Superior temporal gyrus (tissue), 1 donor: ENCODE results near the gene PRR23A.
"Not testable (repeated sequence)": the region's sequence is repeated elsewhere in the genome, so short reads cannot be mapped to it uniquely, and the experiment has no call there.

Source experiments
- DNase-seq: peaks from one replicate; pipeline ENCODE4 v3.0.0-alpha.2; 2016; ENCODE audit errors: extremely low spot score

The PRR23A gene

GRCh38 chr3:139006051-139006716 is at the start of gene PRR23A:
TSS of gene PRR23A (minus strand) at chr3:139006268. CDS start at chr3:139006268, 0 bp downstream.
- DNase-seq = no peak

- no peak for DNase-seq
These were observed 46.9 kb upstream of the PRR23A start for GRCh38 chr3:139052802-139053600.

GRCh38 chr3:139044366-139045210 is 38.5 kb upstream of the PRR23A start, which contains the start of gene PRR23C:
TSS of gene PRR23C (minus strand) at chr3:139044892. CDS start at chr3:139044620, 272 bp downstream.
- no peak for DNase-seq

DNA sequence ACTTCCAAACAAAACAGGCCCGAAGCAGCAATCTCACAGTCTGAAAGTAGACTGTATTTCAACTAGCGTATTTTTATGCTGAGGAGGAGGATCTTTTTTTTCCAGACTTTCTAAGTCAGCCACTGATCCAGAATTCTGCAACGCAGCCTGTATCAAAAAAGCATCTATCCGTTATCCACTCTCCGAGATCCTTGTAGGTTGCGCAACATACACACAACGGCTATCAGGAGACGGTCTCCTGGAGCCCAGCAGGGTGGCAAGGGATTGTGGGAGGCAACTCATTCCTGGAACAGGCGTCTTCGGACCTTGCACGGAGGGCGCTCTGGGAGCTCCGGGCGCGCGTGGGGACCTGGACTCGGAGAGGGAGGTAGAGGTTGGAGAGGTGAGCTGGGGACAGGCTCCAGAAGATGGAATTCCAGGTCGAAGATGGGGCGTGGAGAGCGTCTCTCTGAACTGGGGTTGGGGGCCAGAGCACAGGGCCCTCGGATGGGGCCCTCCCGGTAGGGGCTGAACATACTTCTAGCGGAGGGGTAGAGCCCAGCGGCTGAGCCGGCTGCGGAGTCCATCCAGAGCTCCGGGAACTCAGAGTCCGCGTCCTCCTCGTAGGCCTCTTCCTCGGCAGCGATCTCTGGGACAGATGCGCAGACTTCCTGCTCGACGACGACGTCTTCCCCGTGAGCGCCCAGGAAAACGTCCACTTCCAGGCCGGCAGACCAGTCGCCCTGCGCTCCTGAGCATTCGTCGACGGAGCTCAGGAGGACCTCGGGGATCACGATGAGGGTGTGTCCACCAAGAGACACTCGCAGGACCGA is 37.7 kb upstream of the PRR23A start:
- DNase-seq = no peak

GRCh38 chr3:139037478-139037877 is 31.4 kb upstream of the PRR23A start:
- DNase-seq = no peak

- no peak for DNase-seq
These were observed 26.4 kb upstream of the PRR23A start for GRCh38 chr3:139032326-139033002.

GRCh38 chr3:139030576-139030975 is 24.5 kb upstream of the PRR23A start:
- not testable (repeated sequence) for DNase-seq

- no peak for DNase-seq
These were observed 18.9 kb upstream of the PRR23A start for GRCh38 chr3:139024968-139025367.

DNA sequence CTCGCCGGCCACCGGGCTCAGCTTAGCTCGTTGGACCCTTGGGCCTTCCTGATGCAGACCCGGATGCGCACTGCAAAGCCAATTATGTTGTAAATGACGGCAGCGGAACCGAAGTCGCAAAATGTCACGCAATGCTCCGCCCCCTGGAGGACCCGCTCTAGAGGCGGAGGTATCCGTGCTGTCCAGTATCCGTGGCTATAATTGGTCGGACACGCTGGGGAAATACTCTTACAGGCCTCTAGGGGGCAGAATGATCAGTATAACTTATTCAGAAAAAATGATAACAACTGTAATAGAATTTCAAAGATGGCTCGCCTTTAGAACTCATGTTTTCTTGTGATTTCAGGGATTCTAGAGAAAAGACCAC is 14.8 kb upstream of the PRR23A start, which contains the start of gene PRR23B:
Gene PRR23B, minus strand, starts transcription at position 59 of the 367 bp plus-strand sequence. CDS start 265 bp downstream, outside the sequence.
- no peak for DNase-seq

GRCh38 chr3:139020036-139020867 is 14.2 kb upstream of the PRR23A start:
- DNase-seq = no peak

GRCh38 chr3:139016430-139017048 is 10.5 kb upstream of the PRR23A start:
- no peak for DNase-seq

GRCh38 chr3:139005356-139005993 is 593 bp downstream of the PRR23A start:
- no peak for DNase-seq

- DNase-seq = no peak
These were observed 10.4 kb downstream of the PRR23A start for GRCh38 chr3:138995706-138996105.

- no peak for DNase-seq
These were observed 18.9 kb downstream of the PRR23A start for GRCh38 chr3:138987181-138987580.

DNA sequence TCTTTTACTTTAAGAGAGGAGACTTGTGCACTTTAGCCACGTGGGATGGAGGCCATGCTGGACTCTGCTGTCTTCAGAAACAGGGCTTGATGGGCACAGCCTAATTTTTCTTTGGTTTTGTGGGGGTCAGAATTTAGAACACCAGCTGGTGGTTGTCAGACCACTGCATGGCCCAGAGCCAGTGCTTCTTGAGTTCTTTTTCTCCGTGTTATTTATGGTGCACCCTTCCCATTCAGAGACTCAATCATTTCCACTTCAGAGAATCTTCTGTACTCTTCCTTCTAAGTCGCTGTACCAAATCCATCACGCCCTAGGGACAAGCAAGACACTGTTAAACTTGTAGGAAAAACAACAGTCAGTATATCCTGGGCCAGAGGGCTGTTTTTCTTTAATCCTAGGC is 20.1 kb downstream of the PRR23A start:
- DNase-seq = no peak

DNA sequence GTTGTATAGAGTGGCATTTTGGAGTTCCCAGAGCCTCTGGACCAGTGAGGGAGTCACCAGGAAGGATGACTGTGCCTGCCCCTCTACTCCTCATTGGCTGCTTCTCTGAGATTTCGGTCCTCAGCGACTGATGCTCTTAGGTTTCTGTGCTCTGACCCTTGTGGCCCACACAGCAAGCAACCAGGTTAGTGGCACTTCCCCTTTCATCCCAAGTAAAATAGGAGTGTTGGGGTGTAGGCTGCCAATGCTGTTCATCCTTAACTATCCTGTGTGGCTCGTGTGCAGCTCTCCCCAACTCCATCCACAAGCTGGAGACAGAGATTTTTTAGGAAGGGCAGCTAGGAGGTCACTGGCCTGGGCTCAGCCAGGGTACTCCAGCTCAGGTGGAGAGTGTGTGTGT is 21.3 kb downstream of the PRR23A start:
- no peak for DNase-seq

- no peak for DNase-seq
These were observed 30.0 kb downstream of the PRR23A start for GRCh38 chr3:138976047-138976446.

- no peak for DNase-seq
These were observed 30.7 kb downstream of the PRR23A start for GRCh38 chr3:138975351-138975750.

DNA sequence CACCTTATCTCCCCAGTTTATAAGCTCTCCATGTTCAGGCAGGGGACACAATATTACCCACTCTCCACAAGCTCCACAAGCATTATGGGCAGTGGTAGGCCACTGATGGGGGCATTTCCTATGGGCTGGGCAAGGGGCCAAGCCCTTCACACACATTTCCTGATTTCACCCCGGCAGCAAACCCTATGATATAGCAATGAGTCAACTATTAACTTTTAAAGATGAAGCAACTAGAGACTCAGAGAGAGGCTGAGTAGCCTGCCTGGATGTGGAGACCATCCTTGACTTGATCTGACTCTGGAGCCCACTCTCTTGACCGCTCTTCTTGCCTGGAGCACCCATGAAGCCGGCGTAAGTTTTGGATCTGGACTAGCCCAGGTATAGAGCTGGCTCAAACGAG is 31.6 kb downstream of the PRR23A start:
- DNase-seq = no peak
